GM12878 (cell line): ENCODE measurements around the gene TM7SF2. TPM values are rescaled to one million over a fixed set of nuclear protein-coding genes. Genes with fewer than 3 reads are reported as not detected.
A peak's percentile ranks its signal among the peaks of the same experiment; 100 is the strongest.

Experiments used
- ATAC-seq: fragments of 200-7000 bp; cut with Tn5 transposase; 3 replicates; pipeline ENCODE4 v1.9.1; 2020; ENCODE audit warnings: mild to moderate bottlenecking, moderate library complexity
- BruUV-seq: library from RNA; stranded (reverse); fragments of 400-500 nt; replicated peaks from 2 replicates; lab custom pipeline; 2021; lab: Mats Ljungman, UMichigan
- CTCF ChIA-PET: fragments of 300-600 bp; sonication (Branson Sonifier 250); formaldehyde crosslinking; extraction: SDS; loops from one replicate; lab custom pipeline; 2021; ENCODE audit warnings: inconsistent platforms; lab: Yijun Ruan, JAX
- POLR2A ChIA-PET: fragments of 350-600 bp; formaldehyde crosslinking; extraction: SDS; loops from one replicate; lab custom pipeline; 2021; ENCODE audit warnings: inconsistent platforms; lab: Charles Lee
- RAD21 ChIA-PET: fragments of 300-600 bp; sonication (Branson Sonifier 250); formaldehyde crosslinking; loops from one replicate; lab custom pipeline; 2023; ENCODE audit warnings: antibody characterized with exemption; ENCODE audit not compliant: unreplicated experiment; lab: Charles Lee
- SMC1A ChIA-PET: fragments of 300-600 bp; sonication (Branson Sonifier 250); formaldehyde crosslinking; loops from one replicate; lab custom pipeline; 2023; ENCODE audit not compliant: unreplicated experiment, uncharacterized antibody; lab: Charles Lee
- DNase-seq: peaks from one replicate; pipeline ENCODE4 v3.0.0-alpha.2; 2011; ENCODE audit warnings: low read depth, low spot score
- FAIRE-seq: peaks from 3 replicates; lab custom pipeline; 2011; peaks lifted over from hg19 to GRCh38; lab: Jason Lieb, UNC
- H2AFZ ChIP-seq: 2 replicates; pipeline ENCODE4 v1.6.0; 2011; ENCODE audit warnings: low read depth, low read length, control low read depth; ENCODE audit not compliant: control insufficient read depth
- H3K27ac ChIP-seq: 2 replicates; pipeline ENCODE4 v1.5.1; 2011; ENCODE audit warnings: control low read depth; ENCODE audit not compliant: control insufficient read depth, insufficient read depth
- H3K27me3 ChIP-seq, 2 experiments: replicated peaks in 1 of 2; 2 replicates each; pipeline versions ENCODE4 v1.6.0 to v1.6.1; 2011; ENCODE audit warnings: low read length in 1 of 2; ENCODE audit not compliant: control insufficient read depth in 2 of 2, insufficient read depth in 2 of 2
- H3K36me3 ChIP-seq, 2 experiments: 2 replicates each; pipeline ENCODE4 v1.5.1; 2011; ENCODE audit warnings: low read length in 1 of 2; ENCODE audit not compliant: control insufficient read depth in 2 of 2, insufficient read depth in 2 of 2
- H3K4me1 ChIP-seq: 2 replicates; pipeline ENCODE4 v1.6.1; 2011; ENCODE audit warnings: mild to moderate bottlenecking, low read length, moderate library complexity, mixed read lengths; ENCODE audit not compliant: control insufficient read depth, insufficient read depth
- H3K4me2 ChIP-seq: 2 replicates; pipeline ENCODE4 v1.6.0; 2011; ENCODE audit warnings: control low read depth; ENCODE audit not compliant: control insufficient read depth, insufficient read depth
- H3K4me3 ChIP-seq: fragments of 200-600 bp; sonication (generic); 2 replicates; pipeline ENCODE4 v1.5.1; 2016
- H3K79me2 ChIP-seq: 2 replicates; pipeline ENCODE4 v1.6.0; 2011; ENCODE audit warnings: low read length; ENCODE audit not compliant: control insufficient read depth, insufficient read depth
- H3K9ac ChIP-seq: 2 replicates; pipeline ENCODE4 v1.8.0; 2011; ENCODE audit warnings: low read length, control low read depth, mixed read lengths; ENCODE audit not compliant: control insufficient read depth, insufficient read depth
- H3K9me3 ChIP-seq: replicated peaks from 3 replicates; pipeline ENCODE4 v1.5.1; 2011; ENCODE audit warnings: mild to moderate bottlenecking, low read length; ENCODE audit not compliant: control insufficient read depth, insufficient read depth
- H4K20me1 ChIP-seq: 2 replicates; pipeline ENCODE4 v1.6.0; 2011; ENCODE audit not compliant: control insufficient read depth, insufficient read depth
- IKZF1 ChIP-seq: fragments of 450-650 bp; conservative IDR thresholded peaks from 2 replicates; pipeline ENCODE4 v1.6.1; 2017; ENCODE audit warnings: antibody characterized with exemption, mild to moderate bottlenecking
- MYB ChIP-seq: fragments of 150-350 bp; IDR thresholded peaks from 2 replicates; pipeline ENCODE4 v1.6.1; 2014; ENCODE audit warnings: mild to moderate bottlenecking, low read depth, low read length, borderline replicate concordance
- SP1 ChIP-seq: IDR thresholded peaks from one replicate; pipeline ENCODE4 v1.6.1; 2011; ENCODE audit warnings: low read depth, low read length
- SPI1 ChIP-seq: IDR thresholded peaks from 2 replicates; pipeline ENCODE4 v1.6.1; 2011; ENCODE audit warnings: low read depth, mild to moderate bottlenecking, low read length, moderate library complexity, borderline replicate concordance; ENCODE audit not compliant: insufficient read depth
- WGBS: methylation state at CpG from one replicate; pipeline ENCODE4 v1.1.6; 2016; ENCODE audit warnings: low lambda C conversion rate; ENCODE audit not compliant: insufficient replicate concordance, insufficient coverage; ENCODE audit errors: missing lambda C conversion rate; 5-methylcytosine and 5-hydroxymethylcytosine counted together
- in situ Hi-C: fragments of 300-500 bp; cut with MboI; formaldehyde crosslinking; loops from 9 replicates; pipeline ENCODE4 v1.14.3; 2018; ENCODE audit warnings: mixed read lengths
- intact Hi-C: fragments of 100-400 bp; cut with micrococcal nuclease; formaldehyde crosslinking; loops from one replicate; pipeline ENCODE4 v1.14.2; 2022; ENCODE audit not compliant: unreplicated experiment
- polyA plus RNA-seq, 11 experiments: library from polyadenylated mRNA; depleted of rRNA in 4 of 11; unstranded in 6 of 11; stranded (reverse) in 5 of 11; fragments of >200 nt; fragmentation: Nextera tagmentation in 4 of 11; fragmentation: Illumina TruSeq in 1 of 11; extraction: Ambion mirVana in 4 of 11; extraction: Trizol in 1 of 11; gene quantifications; 1 replicate in 1 of 11; 2 replicates in 10 of 11; pipeline versions ENCODE4 v1.2.1 to v1.2.3, GENCODE V29; 2011 to 2016; ENCODE audit warnings: inconsistent platforms in 2 of 11, missing spikeins in 2 of 11, low read depth in 1 of 11
- total RNA-seq, 4 experiments: library from RNA; depleted of rRNA in 3 of 4; stranded (reverse); fragments of >200 nt in 3 of 4; fragmentation: Illumina TruSeq in 1 of 4; extraction: Trizol in 1 of 4; gene quantifications; 2 replicates each; pipeline versions ENCODE4 v1.2.1 to v1.2.3, GENCODE V29; 2013 to 2021
- TF ChIP-seq, protein P1 (sequence below): IDR thresholded peaks from 2 replicates; pipeline ENCODE4 v1.6.1; 2012; ENCODE audit warnings: mild to moderate bottlenecking, low read depth, low read length
- TF ChIP-seq, protein P2 (sequence below): IDR thresholded peaks from 2 replicates; pipeline ENCODE4 v1.6.1; 2011; ENCODE audit warnings: borderline replicate concordance, low read depth, mild to moderate bottlenecking, moderate library complexity, low read length; ENCODE audit not compliant: insufficient read depth, poor library complexity, severe bottlenecking
- TF ChIP-seq, protein P3 (sequence below): fragments of 450-650 bp; formaldehyde crosslinking; IDR thresholded peaks from 2 replicates; pipeline ENCODE4 v1.4.0; 2022; ENCODE audit warnings: mild to moderate bottlenecking, moderate library complexity
- TF ChIP-seq, protein P4 (sequence below): fragments of 450-650 bp; IDR thresholded peaks from 2 replicates; pipeline ENCODE4 v1.6.1; 2018; ENCODE audit warnings: borderline replicate concordance, mild to moderate bottlenecking; ENCODE audit not compliant: partially characterized antibody
- TF ChIP-seq, protein P5 (sequence below): fragments of 450-650 bp; IDR thresholded peaks from 2 replicates; pipeline ENCODE4 v1.6.1; 2014; ENCODE audit warnings: mild to moderate bottlenecking

TM7SF2 gene
- total and polyA plus RNA-seq, 10 of the 15 experiments (the other 5 are each of a cell fraction or from before 2014, with no cell fraction given), result 0.52 to 57.7 (median 20.7) TPM

DNA sequence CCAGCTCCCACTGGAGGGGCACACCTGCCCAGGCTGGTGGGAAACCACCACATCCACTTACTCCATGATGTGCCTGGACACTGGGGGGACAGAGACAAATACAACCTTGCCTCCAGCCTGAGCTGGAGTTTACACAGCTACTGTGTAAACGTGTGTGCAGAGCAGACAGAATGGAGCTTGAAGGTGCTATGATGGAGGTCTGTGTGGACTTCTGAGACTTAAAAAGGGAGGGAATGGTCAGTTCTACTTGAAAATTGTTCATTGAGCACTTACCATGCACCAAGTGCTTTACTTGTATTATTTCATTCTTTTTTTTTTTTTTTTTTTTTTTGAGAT lies 39.1 kb upstream of the TM7SF2 start:
- intact Hi-C loops, result no loop called here
- no peak overlapping the region for H3K4me2 ChIP-seq
- 44% methylated on average over 1 of the region's 1 CpG for WGBS
- no peak for TF ChIP-seq SP1
- TF ChIP-seq, protein P1, sequence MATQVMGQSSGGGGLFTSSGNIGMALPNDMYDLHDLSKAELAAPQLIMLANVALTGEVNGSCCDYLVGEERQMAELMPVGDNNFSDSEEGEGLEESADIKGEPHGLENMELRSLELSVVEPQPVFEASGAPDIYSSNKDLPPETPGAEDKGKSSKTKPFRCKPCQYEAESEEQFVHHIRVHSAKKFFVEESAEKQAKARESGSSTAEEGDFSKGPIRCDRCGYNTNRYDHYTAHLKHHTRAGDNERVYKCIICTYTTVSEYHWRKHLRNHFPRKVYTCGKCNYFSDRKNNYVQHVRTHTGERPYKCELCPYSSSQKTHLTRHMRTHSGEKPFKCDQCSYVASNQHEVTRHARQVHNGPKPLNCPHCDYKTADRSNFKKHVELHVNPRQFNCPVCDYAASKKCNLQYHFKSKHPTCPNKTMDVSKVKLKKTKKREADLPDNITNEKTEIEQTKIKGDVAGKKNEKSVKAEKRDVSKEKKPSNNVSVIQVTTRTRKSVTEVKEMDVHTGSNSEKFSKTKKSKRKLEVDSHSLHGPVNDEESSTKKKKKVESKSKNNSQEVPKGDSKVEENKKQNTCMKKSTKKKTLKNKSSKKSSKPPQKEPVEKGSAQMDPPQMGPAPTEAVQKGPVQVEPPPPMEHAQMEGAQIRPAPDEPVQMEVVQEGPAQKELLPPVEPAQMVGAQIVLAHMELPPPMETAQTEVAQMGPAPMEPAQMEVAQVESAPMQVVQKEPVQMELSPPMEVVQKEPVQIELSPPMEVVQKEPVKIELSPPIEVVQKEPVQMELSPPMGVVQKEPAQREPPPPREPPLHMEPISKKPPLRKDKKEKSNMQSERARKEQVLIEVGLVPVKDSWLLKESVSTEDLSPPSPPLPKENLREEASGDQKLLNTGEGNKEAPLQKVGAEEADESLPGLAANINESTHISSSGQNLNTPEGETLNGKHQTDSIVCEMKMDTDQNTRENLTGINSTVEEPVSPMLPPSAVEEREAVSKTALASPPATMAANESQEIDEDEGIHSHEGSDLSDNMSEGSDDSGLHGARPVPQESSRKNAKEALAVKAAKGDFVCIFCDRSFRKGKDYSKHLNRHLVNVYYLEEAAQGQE, result no peak
- TF ChIP-seq, protein P2, sequence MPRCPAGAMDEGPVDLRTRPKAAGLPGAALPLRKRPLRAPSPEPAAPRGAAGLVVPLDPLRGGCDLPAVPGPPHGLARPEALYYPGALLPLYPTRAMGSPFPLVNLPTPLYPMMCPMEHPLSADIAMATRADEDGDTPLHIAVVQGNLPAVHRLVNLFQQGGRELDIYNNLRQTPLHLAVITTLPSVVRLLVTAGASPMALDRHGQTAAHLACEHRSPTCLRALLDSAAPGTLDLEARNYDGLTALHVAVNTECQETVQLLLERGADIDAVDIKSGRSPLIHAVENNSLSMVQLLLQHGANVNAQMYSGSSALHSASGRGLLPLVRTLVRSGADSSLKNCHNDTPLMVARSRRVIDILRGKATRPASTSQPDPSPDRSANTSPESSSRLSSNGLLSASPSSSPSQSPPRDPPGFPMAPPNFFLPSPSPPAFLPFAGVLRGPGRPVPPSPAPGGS, result no peak
- TF ChIP-seq, protein P3, sequence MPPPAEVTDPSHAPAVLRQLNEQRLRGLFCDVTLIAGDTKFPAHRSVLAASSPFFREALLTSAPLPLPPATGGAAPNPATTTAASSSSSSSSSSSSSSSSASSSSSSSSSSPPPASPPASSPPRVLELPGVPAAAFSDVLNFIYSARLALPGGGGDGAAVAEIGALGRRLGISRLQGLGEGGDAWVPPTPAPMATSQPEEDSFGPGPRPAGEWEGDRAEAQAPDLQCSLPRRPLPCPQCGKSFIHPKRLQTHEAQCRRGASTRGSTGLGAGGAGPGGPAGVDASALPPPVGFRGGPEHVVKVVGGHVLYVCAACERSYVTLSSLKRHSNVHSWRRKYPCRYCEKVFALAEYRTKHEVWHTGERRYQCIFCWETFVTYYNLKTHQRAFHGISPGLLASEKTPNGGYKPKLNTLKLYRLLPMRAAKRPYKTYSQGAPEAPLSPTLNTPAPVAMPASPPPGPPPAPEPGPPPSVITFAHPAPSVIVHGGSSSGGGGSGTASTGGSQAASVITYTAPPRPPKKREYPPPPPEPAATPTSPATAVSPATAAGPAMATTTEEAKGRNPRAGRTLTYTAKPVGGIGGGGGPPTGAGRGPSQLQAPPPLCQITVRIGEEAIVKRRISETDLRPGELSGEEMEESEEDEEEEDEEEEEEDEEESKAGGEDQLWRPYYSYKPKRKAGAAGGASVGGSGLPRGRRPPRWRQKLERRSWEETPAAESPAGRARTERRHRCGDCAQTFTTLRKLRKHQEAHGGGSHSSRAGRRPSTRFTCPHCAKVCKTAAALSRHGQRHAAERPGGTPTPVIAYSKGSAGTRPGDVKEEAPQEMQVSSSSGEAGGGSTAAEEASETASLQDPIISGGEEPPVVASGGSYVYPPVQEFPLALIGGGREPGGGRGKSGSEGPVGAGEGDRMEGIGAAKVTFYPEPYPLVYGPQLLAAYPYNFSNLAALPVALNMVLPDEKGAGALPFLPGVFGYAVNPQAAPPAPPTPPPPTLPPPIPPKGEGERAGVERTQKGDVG (CRISPR knock-in tag), result no peak
- TF ChIP-seq, protein P4, sequence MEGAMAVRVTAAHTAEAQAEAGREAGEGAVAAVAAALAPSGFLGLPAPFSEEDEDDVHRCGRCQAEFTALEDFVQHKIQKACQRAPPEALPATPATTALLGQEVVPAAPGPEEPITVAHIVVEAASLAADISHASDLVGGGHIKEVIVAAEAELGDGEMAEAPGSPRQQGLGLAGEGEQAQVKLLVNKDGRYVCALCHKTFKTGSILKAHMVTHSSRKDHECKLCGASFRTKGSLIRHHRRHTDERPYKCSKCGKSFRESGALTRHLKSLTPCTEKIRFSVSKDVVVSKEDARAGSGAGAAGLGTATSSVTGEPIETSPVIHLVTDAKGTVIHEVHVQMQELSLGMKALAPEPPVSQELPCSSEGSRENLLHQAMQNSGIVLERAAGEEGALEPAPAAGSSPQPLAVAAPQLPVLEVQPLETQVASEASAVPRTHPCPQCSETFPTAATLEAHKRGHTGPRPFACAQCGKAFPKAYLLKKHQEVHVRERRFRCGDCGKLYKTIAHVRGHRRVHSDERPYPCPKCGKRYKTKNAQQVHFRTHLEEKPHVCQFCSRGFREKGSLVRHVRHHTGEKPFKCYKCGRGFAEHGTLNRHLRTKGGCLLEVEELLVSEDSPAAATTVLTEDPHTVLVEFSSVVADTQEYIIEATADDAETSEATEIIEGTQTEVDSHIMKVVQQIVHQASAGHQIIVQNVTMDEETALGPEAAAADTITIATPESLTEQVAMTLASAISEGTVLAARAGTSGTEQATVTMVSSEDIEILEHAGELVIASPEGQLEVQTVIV, result no peak
- TF ChIP-seq MYB, result no peak
- TF ChIP-seq SPI1, result no peak
- TF ChIP-seq, protein P5, sequence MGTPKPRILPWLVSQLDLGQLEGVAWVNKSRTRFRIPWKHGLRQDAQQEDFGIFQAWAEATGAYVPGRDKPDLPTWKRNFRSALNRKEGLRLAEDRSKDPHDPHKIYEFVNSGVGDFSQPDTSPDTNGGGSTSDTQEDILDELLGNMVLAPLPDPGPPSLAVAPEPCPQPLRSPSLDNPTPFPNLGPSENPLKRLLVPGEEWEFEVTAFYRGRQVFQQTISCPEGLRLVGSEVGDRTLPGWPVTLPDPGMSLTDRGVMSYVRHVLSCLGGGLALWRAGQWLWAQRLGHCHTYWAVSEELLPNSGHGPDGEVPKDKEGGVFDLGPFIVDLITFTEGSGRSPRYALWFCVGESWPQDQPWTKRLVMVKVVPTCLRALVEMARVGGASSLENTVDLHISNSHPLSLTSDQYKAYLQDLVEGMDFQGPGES, result no peak
- TF ChIP-seq IKZF1, result no peak

More for the DNA sequence above, 39.1 kb upstream of the TM7SF2 start:
- H3K79me2 ChIP-seq, result peaks cover 2% of the 10 kb centered on the region
- POLR2A ChIA-PET, result interaction anchor here (0.5 to 1.4 kb wide), 4 partner anchors 11 to 22 kb away, joined by 3 to 12 read pairs (median 6); no protein-coding TSS in a partner anchor
- no peaks in the 10 kb centered on the region for H3K27me3 ChIP-seq
- peaks cover 11% of the 10 kb centered on the region for H3K4me1 ChIP-seq
- DNase-seq (no peak), ATAC-seq (no peak), FAIRE-seq (no peak)
- CTCF ChIA-PET, result interaction anchor here (1.1 kb wide), 1 partner anchor 58 kb away, joined by 4 read pairs; no protein-coding TSS in a partner anchor
- BruUV-seq, result no TSS peak
- RAD21 ChIA-PET, result interaction anchor here (1.1 kb wide), 1 partner anchor 58 kb away, joined by 5 read pairs; the partner anchor contains the start of gene ARL2
- H3K9ac ChIP-seq, result no peak overlapping the region
- no peaks in the 10 kb centered on the region for H3K9me3 ChIP-seq
- H2AFZ ChIP-seq, result peak overlapping the region; percentile 4; the same call in 1 of the 2 replicates
- H3K27ac ChIP-seq, result peak overlapping the region; percentile 16; the same call in 1 of the 2 replicates
- SMC1A ChIA-PET, result interaction anchor here (1.1 kb wide), 1 partner anchor 9 kb away, joined by 3 read pairs; no protein-coding TSS in a partner anchor
- peaks cover 0 to 7% of the 10 kb centered on the region in 2 experiments; a peak in 3 of 4 replicates for H3K36me3 ChIP-seq
- H4K20me1 ChIP-seq, result no peaks in the 10 kb centered on the region
- H3K4me3 ChIP-seq, result no peak overlapping the region
- in situ Hi-C loops, result no loop called here
